ENCODE results near the gene ADGRD1.

DNA sequence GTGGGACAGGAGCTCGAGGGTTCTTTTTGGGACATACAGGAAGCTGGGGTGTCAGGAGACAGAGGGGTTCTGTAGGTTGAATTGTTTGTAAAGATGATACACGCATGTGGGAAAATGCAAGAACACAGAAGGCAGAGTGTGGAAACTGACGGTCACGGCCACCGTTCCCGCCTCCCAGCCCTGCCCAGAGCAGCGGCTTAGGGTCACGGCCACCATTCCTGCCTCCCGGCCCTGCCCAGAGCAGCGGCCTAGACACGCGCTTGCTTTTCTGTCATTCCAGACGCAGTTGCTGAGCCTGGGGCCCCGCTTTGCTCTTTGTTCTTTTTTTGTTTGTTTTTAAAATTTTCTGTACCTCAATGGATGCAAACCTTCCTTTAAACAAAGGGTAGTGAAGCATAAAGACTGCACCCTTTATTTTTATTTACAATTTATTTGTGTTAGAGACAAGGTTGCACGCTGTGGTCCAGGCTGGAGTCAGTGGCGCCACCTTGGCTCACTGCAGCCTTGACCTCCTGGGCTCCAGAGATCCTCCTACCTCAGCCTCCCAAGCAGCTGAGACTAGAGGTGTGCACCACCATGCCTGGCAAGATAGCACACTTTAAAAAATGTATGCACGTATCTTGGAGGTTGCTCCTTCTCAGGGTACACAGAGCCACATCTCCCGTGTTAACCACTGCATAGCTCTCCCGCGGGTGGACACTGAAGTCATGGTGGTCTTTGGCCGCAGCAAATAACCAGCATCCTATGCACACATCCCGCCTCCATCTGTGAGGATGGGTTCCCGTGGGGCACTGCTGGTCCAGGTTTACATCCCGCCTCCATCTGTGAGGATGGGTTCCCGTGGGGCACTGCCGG is 142.3 kb downstream of the ADGRD1 start:
- no peak for TF ChIP-seq EZH2 (IDR thresholded peaks at IDR 0.05; ENCODE audit: borderline replicate concordance, low read depth, low read length, severe bottlenecking)
- TF ChIP-seq, protein P1, sequence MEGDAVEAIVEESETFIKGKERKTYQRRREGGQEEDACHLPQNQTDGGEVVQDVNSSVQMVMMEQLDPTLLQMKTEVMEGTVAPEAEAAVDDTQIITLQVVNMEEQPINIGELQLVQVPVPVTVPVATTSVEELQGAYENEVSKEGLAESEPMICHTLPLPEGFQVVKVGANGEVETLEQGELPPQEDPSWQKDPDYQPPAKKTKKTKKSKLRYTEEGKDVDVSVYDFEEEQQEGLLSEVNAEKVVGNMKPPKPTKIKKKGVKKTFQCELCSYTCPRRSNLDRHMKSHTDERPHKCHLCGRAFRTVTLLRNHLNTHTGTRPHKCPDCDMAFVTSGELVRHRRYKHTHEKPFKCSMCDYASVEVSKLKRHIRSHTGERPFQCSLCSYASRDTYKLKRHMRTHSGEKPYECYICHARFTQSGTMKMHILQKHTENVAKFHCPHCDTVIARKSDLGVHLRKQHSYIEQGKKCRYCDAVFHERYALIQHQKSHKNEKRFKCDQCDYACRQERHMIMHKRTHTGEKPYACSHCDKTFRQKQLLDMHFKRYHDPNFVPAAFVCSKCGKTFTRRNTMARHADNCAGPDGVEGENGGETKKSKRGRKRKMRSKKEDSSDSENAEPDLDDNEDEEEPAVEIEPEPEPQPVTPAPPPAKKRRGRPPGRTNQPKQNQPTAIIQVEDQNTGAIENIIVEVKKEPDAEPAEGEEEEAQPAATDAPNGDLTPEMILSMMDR (IDR thresholded peaks at IDR 0.05; ENCODE audit: borderline replicate concordance, extremely low read depth, low read length, poor library complexity, severe bottlenecking), result no peak

Measured in DND-41 (cell line).